Astrocyte of the spinal cord (primary cell): ENCODE measurements around the gene BCL6.

Source experiments
- DNase-seq: peaks from one replicate; pipeline ENCODE4 v3.0.0; 2011; ENCODE audit warnings: low read depth, low spot score
- H3K4me3 ChIP-seq: 2 replicates; pipeline ENCODE4 v1.5.1; 2011; ENCODE audit warnings: low read depth, mild to moderate bottlenecking, low read length, moderate library complexity
- in situ Hi-C: cut with HindIII; loops from 2 replicates; pipeline ENCODE4 v1.10.0; 2017; ENCODE audit warnings: low sequenced_read_pairs
- TF ChIP-seq, protein P1 (sequence below): IDR thresholded peaks from 2 replicates; pipeline ENCODE4 v1.5.1; 2012; ENCODE audit warnings: low read depth, mild to moderate bottlenecking, low read length, inconsistent platforms

Gene BCL6

DNA sequence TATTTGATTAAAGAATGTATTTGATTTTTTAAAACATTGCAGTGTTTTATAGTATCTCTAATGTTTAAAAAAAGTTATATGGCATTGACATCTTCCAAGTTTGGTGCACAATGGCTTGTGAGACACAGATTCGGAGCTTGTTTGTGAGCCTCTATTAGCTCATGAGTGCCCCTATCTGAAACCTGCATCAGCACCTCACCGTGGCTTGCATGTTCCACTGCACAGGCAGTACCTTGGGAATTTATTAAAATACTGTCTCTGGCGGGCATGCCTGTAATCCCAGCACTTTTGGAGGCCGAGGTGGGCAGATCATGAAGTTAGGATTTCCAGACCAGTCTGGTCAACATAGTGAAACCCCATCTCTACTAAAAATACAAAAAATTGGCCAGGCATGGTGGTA is 36.1 kb downstream of the BCL6 start:
- in situ Hi-C loops, result no loop called here
- DNase-seq, result no peak
- no peak overlapping the region for H3K4me3 ChIP-seq
- TF ChIP-seq, protein P1, sequence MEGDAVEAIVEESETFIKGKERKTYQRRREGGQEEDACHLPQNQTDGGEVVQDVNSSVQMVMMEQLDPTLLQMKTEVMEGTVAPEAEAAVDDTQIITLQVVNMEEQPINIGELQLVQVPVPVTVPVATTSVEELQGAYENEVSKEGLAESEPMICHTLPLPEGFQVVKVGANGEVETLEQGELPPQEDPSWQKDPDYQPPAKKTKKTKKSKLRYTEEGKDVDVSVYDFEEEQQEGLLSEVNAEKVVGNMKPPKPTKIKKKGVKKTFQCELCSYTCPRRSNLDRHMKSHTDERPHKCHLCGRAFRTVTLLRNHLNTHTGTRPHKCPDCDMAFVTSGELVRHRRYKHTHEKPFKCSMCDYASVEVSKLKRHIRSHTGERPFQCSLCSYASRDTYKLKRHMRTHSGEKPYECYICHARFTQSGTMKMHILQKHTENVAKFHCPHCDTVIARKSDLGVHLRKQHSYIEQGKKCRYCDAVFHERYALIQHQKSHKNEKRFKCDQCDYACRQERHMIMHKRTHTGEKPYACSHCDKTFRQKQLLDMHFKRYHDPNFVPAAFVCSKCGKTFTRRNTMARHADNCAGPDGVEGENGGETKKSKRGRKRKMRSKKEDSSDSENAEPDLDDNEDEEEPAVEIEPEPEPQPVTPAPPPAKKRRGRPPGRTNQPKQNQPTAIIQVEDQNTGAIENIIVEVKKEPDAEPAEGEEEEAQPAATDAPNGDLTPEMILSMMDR, result no peak

DNA sequence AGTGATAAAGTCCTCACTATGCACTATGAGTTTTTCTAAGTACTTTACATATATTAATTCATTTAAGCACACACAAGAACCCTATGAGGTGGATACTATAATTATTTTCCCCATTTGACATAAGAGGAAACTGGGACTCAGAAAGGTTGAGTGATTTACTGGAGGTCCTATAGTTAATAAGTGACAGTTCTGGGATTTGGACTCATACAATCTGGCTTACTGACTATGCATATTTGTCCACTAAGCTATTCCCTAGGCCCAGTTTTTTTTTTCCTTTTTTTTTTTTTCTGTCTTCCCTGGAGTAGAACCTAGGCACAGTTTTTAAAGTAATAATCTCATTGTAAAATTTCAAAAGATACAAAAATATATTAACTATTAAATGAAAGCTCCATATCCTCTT is 36.6 kb downstream of the BCL6 start:
- in situ Hi-C loops, result no loop called here
- H3K4me3 ChIP-seq, result no peak overlapping the region
- TF ChIP-seq, protein P1, result no peak
- no peak for DNase-seq

DNA sequence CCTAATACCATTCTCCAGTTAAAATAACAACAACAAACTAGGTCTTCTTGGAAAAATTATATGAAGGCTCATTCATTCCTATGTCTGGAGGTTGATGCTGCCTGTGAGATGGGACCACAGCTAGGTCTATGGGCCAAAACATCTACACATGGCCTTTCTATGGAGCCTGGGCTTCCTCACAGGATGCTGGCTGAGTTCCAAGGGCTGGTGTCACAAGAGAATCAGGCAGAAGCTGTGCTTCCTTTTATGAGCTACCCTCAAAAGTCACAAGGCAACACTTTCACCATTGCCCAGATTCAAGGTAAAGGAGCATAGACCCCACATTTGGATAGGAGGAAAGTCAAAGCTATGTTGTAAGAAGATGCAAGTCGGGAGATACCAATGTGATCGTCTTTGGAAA is 38.3 kb downstream of the BCL6 start:
- no peak for DNase-seq
- in situ Hi-C loops, result no loop called here
- H3K4me3 ChIP-seq, result no peak overlapping the region
- TF ChIP-seq, protein P1, result no peak

DNA sequence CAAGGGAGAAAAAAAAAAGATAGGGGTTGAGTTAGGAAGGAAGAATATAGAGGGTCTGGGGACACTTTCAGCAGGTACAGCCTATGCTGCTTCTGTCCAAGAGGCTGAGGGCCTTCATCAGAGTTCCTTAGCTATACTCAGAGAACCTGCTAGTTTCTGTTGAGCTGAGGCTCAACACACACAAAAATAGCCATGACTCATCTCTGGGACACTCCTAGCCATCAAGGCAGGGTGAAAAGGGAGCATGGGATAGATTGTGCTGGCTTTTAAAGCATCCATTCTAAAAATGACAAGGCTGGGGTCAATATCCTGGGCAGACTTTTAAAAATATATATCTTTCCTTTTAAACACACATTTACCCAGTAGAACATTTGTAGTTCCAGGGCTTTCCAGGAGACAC is 40.1 kb downstream of the BCL6 start:
- in situ Hi-C loops, result no loop called here
- no peak for DNase-seq

DNA sequence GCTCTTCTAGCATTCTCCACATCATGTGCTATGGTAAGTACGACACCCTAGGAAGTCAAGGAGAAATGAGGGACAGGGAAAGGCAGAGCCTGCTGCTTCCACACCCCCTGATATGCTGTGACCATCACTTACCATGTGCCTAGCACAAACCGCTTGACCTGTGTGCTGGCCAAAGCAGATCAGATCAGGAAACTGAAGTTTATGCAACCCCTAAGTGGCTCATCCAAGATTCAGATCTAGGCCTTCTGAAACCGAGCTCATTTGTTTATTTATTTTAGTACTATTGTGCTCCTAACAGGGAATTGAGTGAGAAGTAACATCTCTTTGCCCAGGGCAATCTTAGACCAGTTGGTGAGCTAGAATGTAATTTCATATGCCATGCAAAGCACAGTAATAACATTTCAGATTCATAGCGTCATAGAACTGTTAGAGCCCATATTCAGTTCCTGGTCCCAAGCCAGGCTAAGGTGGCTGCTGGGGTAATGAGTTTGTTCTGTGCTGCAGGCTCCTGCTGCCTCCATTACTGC is 42.7 kb downstream of the BCL6 start, which contains the start of gene RTP2:
RTP2 (minus strand) TSS at position 51 of the 527 bp plus-strand sequence. CDS start 429 bp downstream, outside the sequence.
- TF ChIP-seq, protein P1, result no peak
- DNase-seq, result no peak
- H3K4me3 ChIP-seq, result no peak within 1 kb of the TSS

More for the DNA sequence above, 40.1 kb downstream of the BCL6 start:
- H3K4me3 ChIP-seq, result no peak overlapping the region
- TF ChIP-seq, protein P1, result no peak

DNA sequence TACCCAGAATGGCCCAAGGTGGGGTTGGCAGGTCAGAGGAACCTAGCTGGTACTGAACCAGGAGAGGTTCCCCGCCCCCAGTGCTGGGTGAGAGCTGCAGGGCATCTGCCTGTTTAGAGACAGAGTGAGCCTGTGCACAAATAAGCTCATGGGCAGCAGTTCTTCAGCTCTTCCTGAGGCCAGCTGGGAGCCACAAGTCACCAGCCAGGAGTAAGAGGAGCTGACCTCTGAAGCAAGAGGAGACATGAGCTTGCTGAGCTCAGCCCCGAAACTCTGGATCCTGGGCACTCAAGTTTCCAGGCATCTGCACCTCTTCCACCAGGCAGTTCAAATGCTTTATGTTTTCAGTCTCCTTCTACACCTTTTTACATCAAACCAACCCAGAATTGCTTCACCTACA is 45.0 kb downstream of the BCL6 start:
- TF ChIP-seq, protein P1, result no peak
- no peak overlapping the region for H3K4me3 ChIP-seq
- in situ Hi-C loops, result no loop called here
- DNase-seq, result no peak

More for the DNA sequence above, 42.7 kb downstream of the BCL6 start, which contains the start of gene RTP2:
- in situ Hi-C loops, result no loop called here
